Astrocyte (in vitro differentiated cells and primary cell): ENCODE measurements around the gene BUD23.

ENCODE experiments used
- EZH2 ChIP-seq: IDR thresholded peaks from 2 replicates; pipeline ENCODE4 v1.6.1; 2012; ENCODE audit warnings: mild to moderate bottlenecking, low read length, inconsistent platforms; ENCODE audit not compliant: insufficient read depth
- TF ChIP-seq, protein P1 (sequence below): IDR thresholded peaks from 2 replicates; pipeline ENCODE4 v1.5.1; 2011; ENCODE audit warnings: low read depth, mild to moderate bottlenecking, inconsistent platforms, low read length, moderate library complexity; ENCODE audit not compliant: insufficient read depth

DNA sequence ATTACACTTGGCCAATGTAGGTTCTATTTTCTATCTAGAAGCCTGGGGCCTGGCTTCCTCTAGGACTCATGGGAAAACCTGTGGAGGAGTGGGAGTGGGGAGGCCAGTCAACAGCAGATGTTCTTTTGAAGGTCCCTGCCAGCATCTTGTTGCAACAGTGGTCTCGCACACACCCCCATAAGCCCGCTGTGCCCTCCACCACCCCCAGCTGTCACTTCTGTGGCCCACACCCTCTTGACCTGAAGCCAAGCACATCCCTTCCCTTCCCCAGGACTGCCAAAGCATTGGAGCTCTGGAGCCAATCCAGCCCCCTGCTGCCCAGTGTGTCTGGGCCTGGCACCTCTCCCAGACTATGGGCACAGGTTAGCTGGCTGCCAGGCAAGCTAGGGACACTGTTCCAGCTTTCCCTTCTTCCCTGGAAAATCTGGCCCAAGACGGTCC, 38.0 kb downstream of the BUD23 start:
- TF ChIP-seq, protein P1, sequence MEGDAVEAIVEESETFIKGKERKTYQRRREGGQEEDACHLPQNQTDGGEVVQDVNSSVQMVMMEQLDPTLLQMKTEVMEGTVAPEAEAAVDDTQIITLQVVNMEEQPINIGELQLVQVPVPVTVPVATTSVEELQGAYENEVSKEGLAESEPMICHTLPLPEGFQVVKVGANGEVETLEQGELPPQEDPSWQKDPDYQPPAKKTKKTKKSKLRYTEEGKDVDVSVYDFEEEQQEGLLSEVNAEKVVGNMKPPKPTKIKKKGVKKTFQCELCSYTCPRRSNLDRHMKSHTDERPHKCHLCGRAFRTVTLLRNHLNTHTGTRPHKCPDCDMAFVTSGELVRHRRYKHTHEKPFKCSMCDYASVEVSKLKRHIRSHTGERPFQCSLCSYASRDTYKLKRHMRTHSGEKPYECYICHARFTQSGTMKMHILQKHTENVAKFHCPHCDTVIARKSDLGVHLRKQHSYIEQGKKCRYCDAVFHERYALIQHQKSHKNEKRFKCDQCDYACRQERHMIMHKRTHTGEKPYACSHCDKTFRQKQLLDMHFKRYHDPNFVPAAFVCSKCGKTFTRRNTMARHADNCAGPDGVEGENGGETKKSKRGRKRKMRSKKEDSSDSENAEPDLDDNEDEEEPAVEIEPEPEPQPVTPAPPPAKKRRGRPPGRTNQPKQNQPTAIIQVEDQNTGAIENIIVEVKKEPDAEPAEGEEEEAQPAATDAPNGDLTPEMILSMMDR = no peak
- no peak for TF ChIP-seq EZH2
